ENCODE measurements around the gene MAGEB5. TPM values are rescaled to one million over a fixed set of nuclear protein-coding genes. Genes with fewer than 3 reads are reported as not detected.

MAGEB5 gene
- total and polyA plus RNA-seq, 2 of the 13 experiments (the other 11 are each of a cell fraction or from before 2014, with no cell fraction given), result not detected

GRCh38 chrX:26253526-26253925 lies 37.6 kb downstream of the MAGEB5 start:
- WGBS (ENCODE audit: low lambda C conversion rate), result 0% methylated on average over 3 of the region's 3 CpGs
- H3K9ac ChIP-seq (ENCODE audit: insufficient read depth, low read depth, low read length), result no peak overlapping the region
- in situ Hi-C loops (cut with HindIII; ENCODE audit: extremely low pct_ligation_motif_present, low pct_unique_long_range_greater_than_20kb), result no loop called here
- ATAC-seq, result no peak
- no peak for DNase-seq (ENCODE audit: low spot score)
- no TSS peak for BruUV-seq (replicated peaks)
- no peaks in the 10 kb centered on the region for H3K4me1 ChIP-seq (ENCODE audit: insufficient read depth, low read length)
- H3K79me2 ChIP-seq (ENCODE audit: insufficient read depth, low read length), result no peaks in the 10 kb centered on the region
- no peak overlapping the region for H3K4me3 ChIP-seq (replicated peaks in 1 of 3; ENCODE audit: insufficient read depth in 1 of 3, low read depth in 2 of 3, low read length in 3 of 3)
- no peak overlapping the region for H3K4me2 ChIP-seq (ENCODE audit: low read depth, low read length)
- CTCF ChIA-PET (ENCODE audit: low intra/inter-chr PET ratio, low total read pairs), result no interaction called here
- no peaks in the 10 kb centered on the region for H4K20me1 ChIP-seq (ENCODE audit: insufficient read depth, low read length)
- POLR2A ChIA-PET, result no interaction called here
- H3K9me3 ChIP-seq (ENCODE audit: low read length), result no peaks in the 10 kb centered on the region
- intact Hi-C loops (cut with micrococcal nuclease; ENCODE audit: unreplicated experiment), result no loop called here
- FAIRE-seq, result no peak
- H3K27ac ChIP-seq (ENCODE audit: extremely low read length, insufficient read depth, low read length), result no peak overlapping the region
- TF ChIP-seq, protein P1, sequence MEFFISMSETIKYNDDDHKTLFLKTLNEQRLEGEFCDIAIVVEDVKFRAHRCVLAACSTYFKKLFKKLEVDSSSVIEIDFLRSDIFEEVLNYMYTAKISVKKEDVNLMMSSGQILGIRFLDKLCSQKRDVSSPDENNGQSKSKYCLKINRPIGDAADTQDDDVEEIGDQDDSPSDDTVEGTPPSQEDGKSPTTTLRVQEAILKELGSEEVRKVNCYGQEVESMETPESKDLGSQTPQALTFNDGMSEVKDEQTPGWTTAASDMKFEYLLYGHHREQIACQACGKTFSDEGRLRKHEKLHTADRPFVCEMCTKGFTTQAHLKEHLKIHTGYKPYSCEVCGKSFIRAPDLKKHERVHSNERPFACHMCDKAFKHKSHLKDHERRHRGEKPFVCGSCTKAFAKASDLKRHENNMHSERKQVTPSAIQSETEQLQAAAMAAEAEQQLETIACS (CRISPR knock-in tag; IDR thresholded peaks at IDR 0.05), result no peak
- H3K36me3 ChIP-seq (replicated peaks in 1 of 2; ENCODE audit: control insufficient read depth in 1 of 2, insufficient read depth in 2 of 2, low read length in 2 of 2), result no peaks in the 10 kb centered on the region
- H2AFZ ChIP-seq (ENCODE audit: low read length), result no peak overlapping the region
- H3K27me3 ChIP-seq (ENCODE audit: control insufficient read depth in 1 of 2, insufficient read depth in 2 of 2, low read length in 2 of 2), result no peaks in the 10 kb centered on the region

- H3K9ac ChIP-seq (ENCODE audit: insufficient read depth, low read depth, low read length), result no peak overlapping the region
- H3K4me3 ChIP-seq (replicated peaks in 1 of 3; ENCODE audit: insufficient read depth in 1 of 3, low read depth in 2 of 3, low read length in 3 of 3), result no peak overlapping the region
- no TSS peak for BruUV-seq (replicated peaks)
- DNase-seq (ENCODE audit: low spot score) (no peak), ATAC-seq (no peak), FAIRE-seq (no peak)
- no peaks in the 10 kb centered on the region for H3K79me2 ChIP-seq (ENCODE audit: insufficient read depth, low read length)
- H2AFZ ChIP-seq (ENCODE audit: low read length), result no peak overlapping the region
- intact Hi-C loops (cut with micrococcal nuclease; ENCODE audit: unreplicated experiment) (no loop called here), in situ Hi-C loops (cut with HindIII; ENCODE audit: extremely low pct_ligation_motif_present, low pct_unique_long_range_greater_than_20kb) (no loop called here)
- TF ChIP-seq, protein P2, sequence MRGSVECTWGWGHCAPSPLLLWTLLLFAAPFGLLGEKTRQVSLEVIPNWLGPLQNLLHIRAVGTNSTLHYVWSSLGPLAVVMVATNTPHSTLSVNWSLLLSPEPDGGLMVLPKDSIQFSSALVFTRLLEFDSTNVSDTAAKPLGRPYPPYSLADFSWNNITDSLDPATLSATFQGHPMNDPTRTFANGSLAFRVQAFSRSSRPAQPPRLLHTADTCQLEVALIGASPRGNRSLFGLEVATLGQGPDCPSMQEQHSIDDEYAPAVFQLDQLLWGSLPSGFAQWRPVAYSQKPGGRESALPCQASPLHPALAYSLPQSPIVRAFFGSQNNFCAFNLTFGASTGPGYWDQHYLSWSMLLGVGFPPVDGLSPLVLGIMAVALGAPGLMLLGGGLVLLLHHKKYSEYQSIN (CRISPR knock-in tag; IDR thresholded peaks at IDR 0.05; ENCODE audit: borderline replicate concordance), result no peak
- TF ChIP-seq ZNF17 (CRISPR knock-in tag; IDR thresholded peaks at IDR 0.05) (no peak), ADNP (CRISPR knock-in tag; IDR thresholded peaks at IDR 0.05) (no peak), IKZF4 (CRISPR knock-in tag; IDR thresholded peaks at IDR 0.05; ENCODE audit: borderline replicate concordance, low read depth, not compliant biosample characterization) (no peak), RXRB (CRISPR knock-in tag; IDR thresholded peaks at IDR 0.05; ENCODE audit: borderline replicate concordance) (no peak), ZNF576 (CRISPR knock-in tag; IDR thresholded peaks at IDR 0.05) (no peak), GZF1 (CRISPR knock-in tag; IDR thresholded peaks at IDR 0.05) (no peak), WIZ (CRISPR knock-in tag; IDR thresholded peaks at IDR 0.05) (no peak), PAF1 (CRISPR knock-in tag; IDR thresholded peaks at IDR 0.05) (no peak), NCOA2 (CRISPR knock-in tag; IDR thresholded peaks at IDR 0.05) (no peak)
- no peaks in the 10 kb centered on the region for H3K27me3 ChIP-seq (ENCODE audit: control insufficient read depth in 1 of 2, insufficient read depth in 2 of 2, low read length in 2 of 2)
- ChIA-PET CTCF (ENCODE audit: low intra/inter-chr PET ratio, low total read pairs) (no interaction called here), POLR2A (no interaction called here)
- H3K36me3 ChIP-seq (replicated peaks in 1 of 2; ENCODE audit: control insufficient read depth in 1 of 2, insufficient read depth in 2 of 2, low read length in 2 of 2), result no peaks in the 10 kb centered on the region
- 0% methylated on average over 2 of the region's 9 CpGs for WGBS (ENCODE audit: low lambda C conversion rate)
- H3K4me1 ChIP-seq (ENCODE audit: insufficient read depth, low read length), result no peaks in the 10 kb centered on the region
- no peaks in the 10 kb centered on the region for H3K9me3 ChIP-seq (ENCODE audit: low read length)
- H4K20me1 ChIP-seq (ENCODE audit: insufficient read depth, low read length), result no peaks in the 10 kb centered on the region
- H3K4me2 ChIP-seq (ENCODE audit: low read depth, low read length), result no peak overlapping the region
- H3K27ac ChIP-seq (ENCODE audit: extremely low read length, insufficient read depth, low read length), result no peak overlapping the region
Measured at GRCh38 chrX:26254436-26254835, 38.5 kb downstream of the MAGEB5 start.
